GM19455 (cell line): ENCODE measurements around the gene ST3GAL4.

ENCODE experiments used
- ATAC-seq: cut with Tn5 transposase; IDR thresholded peaks from one replicate; pipeline ENCODE4 v1.9.1; 2021; ENCODE audit not compliant: unreplicated experiment

The ST3GAL4 gene

GRCh38 chr11:126440276-126440675 is 84.8 kb downstream of the ST3GAL4 start:
- no peak for ATAC-seq

GRCh38 chr11:126440792-126441514 is 85.5 kb downstream of the ST3GAL4 start:
- peak; percentile 65 for ATAC-seq

GRCh38 chr11:126443120-126443519 is 87.6 kb downstream of the ST3GAL4 start:
- ATAC-seq = no peak

- no peak for ATAC-seq
These were observed 88.6 kb downstream of the ST3GAL4 start for GRCh38 chr11:126444072-126444471.

- ATAC-seq = no peak
These were observed 91.1 kb downstream of the ST3GAL4 start for GRCh38 chr11:126446581-126446980.

GRCh38 chr11:126450198-126450597 is 94.7 kb downstream of the ST3GAL4 start:
- ATAC-seq = no peak

- ATAC-seq = no peak
These were observed 95.3 kb downstream of the ST3GAL4 start for GRCh38 chr11:126450806-126451205.

GRCh38 chr11:126451211-126451802 is 95.8 kb downstream of the ST3GAL4 start:
- ATAC-seq = no peak

GRCh38 chr11:126452241-126453101 is 97.0 kb downstream of the ST3GAL4 start:
- ATAC-seq = no peak

- ATAC-seq = no peak
These were observed 100.6 kb downstream of the ST3GAL4 start for GRCh38 chr11:126456089-126456488.

- no peak for ATAC-seq
These were observed 101.5 kb downstream of the ST3GAL4 start for GRCh38 chr11:126456783-126457542.

- ATAC-seq = no peak
These were observed 102.3 kb downstream of the ST3GAL4 start for GRCh38 chr11:126457817-126458216.

- no peak for ATAC-seq
These were observed 104.3 kb downstream of the ST3GAL4 start for GRCh38 chr11:126459691-126460281.

- ATAC-seq = no peak
These were observed 105.1 kb downstream of the ST3GAL4 start for GRCh38 chr11:126460417-126461095.

GRCh38 chr11:126461096-126461440 is 105.6 kb downstream of the ST3GAL4 start:
- ATAC-seq = no peak

GRCh38 chr11:126461996-126462395 is 106.5 kb downstream of the ST3GAL4 start:
- no peak for ATAC-seq

GRCh38 chr11:126462422-126462821 is 106.9 kb downstream of the ST3GAL4 start:
- no peak for ATAC-seq
